ENCODE data around the gene RELN.

DNA sequence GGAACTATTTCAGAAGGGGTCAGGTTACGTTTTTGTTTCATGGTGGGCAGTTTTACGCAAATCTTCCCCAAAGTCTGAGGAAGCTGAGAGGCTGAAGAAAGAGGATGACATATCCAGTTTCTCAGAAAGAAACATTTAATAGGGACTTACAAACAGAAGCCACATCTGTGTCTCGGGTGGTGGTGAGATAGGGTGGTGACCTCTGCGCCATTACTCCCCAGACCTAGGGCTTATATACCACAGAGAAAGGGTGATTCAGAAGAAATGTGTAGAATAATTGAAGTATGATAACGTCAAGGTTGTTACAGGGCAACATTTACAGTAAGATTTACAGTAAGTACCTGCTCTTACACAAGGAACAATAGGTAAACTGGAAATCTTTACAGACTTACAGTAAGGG is 43.0 kb upstream of the RELN start:
- TF ChIP-seq, protein P1, sequence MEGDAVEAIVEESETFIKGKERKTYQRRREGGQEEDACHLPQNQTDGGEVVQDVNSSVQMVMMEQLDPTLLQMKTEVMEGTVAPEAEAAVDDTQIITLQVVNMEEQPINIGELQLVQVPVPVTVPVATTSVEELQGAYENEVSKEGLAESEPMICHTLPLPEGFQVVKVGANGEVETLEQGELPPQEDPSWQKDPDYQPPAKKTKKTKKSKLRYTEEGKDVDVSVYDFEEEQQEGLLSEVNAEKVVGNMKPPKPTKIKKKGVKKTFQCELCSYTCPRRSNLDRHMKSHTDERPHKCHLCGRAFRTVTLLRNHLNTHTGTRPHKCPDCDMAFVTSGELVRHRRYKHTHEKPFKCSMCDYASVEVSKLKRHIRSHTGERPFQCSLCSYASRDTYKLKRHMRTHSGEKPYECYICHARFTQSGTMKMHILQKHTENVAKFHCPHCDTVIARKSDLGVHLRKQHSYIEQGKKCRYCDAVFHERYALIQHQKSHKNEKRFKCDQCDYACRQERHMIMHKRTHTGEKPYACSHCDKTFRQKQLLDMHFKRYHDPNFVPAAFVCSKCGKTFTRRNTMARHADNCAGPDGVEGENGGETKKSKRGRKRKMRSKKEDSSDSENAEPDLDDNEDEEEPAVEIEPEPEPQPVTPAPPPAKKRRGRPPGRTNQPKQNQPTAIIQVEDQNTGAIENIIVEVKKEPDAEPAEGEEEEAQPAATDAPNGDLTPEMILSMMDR (IDR thresholded peaks at IDR 0.05), result no peak
- TF ChIP-seq EP300 (IDR thresholded peaks at IDR 0.05) (no peak), POLR2A (IDR thresholded peaks at IDR 0.05) (no peak)
